22Rv1 (cell line): Measurements from ENCODE around the gene LILRA1.

Source experiments
- ZFX ChIP-seq: fragments of 450-650 bp; IDR thresholded peaks from 2 replicates; pipeline ENCODE4 v1.6.1; 2017; ENCODE audit warnings: antibody characterized with exemption, borderline replicate concordance
- TF ChIP-seq, protein P1 (sequence below): fragments of 450-650 bp; IDR thresholded peaks from 2 replicates; pipeline ENCODE4 v1.5.1; 2017; ENCODE audit warnings: mild to moderate bottlenecking

- TF ChIP-seq, protein P1, sequence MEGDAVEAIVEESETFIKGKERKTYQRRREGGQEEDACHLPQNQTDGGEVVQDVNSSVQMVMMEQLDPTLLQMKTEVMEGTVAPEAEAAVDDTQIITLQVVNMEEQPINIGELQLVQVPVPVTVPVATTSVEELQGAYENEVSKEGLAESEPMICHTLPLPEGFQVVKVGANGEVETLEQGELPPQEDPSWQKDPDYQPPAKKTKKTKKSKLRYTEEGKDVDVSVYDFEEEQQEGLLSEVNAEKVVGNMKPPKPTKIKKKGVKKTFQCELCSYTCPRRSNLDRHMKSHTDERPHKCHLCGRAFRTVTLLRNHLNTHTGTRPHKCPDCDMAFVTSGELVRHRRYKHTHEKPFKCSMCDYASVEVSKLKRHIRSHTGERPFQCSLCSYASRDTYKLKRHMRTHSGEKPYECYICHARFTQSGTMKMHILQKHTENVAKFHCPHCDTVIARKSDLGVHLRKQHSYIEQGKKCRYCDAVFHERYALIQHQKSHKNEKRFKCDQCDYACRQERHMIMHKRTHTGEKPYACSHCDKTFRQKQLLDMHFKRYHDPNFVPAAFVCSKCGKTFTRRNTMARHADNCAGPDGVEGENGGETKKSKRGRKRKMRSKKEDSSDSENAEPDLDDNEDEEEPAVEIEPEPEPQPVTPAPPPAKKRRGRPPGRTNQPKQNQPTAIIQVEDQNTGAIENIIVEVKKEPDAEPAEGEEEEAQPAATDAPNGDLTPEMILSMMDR: no peak
- TF ChIP-seq ZFX: no peak
These were observed 20.0 kb upstream of the LILRA1 start, which contains the start of gene LILRA2 for GRCh38 chr19:54573330-54573872.
